Left lung (tissue), 10 donors: ENCODE data around the gene TENM4. TPM values are rescaled to one million over a fixed set of nuclear protein-coding genes. Genes with fewer than 3 reads are reported as not detected.
"Not testable (repeated sequence)": the region's sequence is repeated elsewhere in the genome, so short reads cannot be mapped to it uniquely, and the experiment has no call there.

Source experiments
- ATAC-seq: fragments of 200-7000 bp; cut with Tn5 transposase; one replicate; pipeline ENCODE4 v1.9.1; 2020; ENCODE audit warnings: moderate library complexity
- DNase-seq, 4 donors: peaks; one replicate each; pipeline ENCODE4 v3.0.0-alpha.2; 2013 to 2020
- H3K27ac ChIP-seq, 2 donors: fragments of 200-600 bp; sonication (generic) in 1 of 2; one replicate each; pipeline versions ENCODE4 v1.5.0 to v1.8.0; 2020 to 2021
- H3K27me3 ChIP-seq, 2 donors: fragments of 200-600 bp; sonication (generic) in 1 of 2; one replicate each; pipeline versions ENCODE4 v1.5.0 to v1.8.0; 2020 to 2021
- H3K36me3 ChIP-seq, 2 donors: fragments of 200-600 bp; sonication (generic) in 1 of 2; one replicate each; pipeline versions ENCODE4 v1.5.0 to v1.8.0; 2020 to 2021
- H3K4me1 ChIP-seq, 2 donors: fragments of 200-600 bp; one replicate each; pipeline ENCODE4 v1.8.0; 2021
- H3K4me3 ChIP-seq, 2 donors: fragments of 200-600 bp; sonication (generic) in 1 of 2; one replicate each; pipeline versions ENCODE4 v1.5.0 to v1.8.0; 2020 to 2021; ENCODE audit warnings: mild to moderate bottlenecking in 1 of 2
- H3K9me3 ChIP-seq, 2 donors: fragments of 200-600 bp; sonication (generic) in 1 of 2; one replicate each; pipeline versions ENCODE4 v1.5.0 to v1.8.0; 2020 to 2021
- CTCF ChIP-seq, 2 donors: fragments of 200-600 bp; sonication (generic) in 1 of 2; IDR thresholded peaks; one replicate each; pipeline versions ENCODE4 v1.5.0 to v1.8.0; 2021; ENCODE audit warnings: antibody characterized with exemption in 2 of 2
- intact Hi-C, 2 donors: fragments of 100-400 bp; cut with DNase I; formaldehyde crosslinking; loops; one replicate each; pipeline versions ENCODE4 v1.11.2 to v1.14.2; 2022
- polyA plus RNA-seq, 6 donors: library from polyadenylated mRNA; unstranded; fragments of 120-200 nt; gene quantifications; one replicate each; pipeline ENCODE4 v1.2.1, GENCODE V29; 2013; ENCODE audit not compliant: insufficient read length in 6 of 6
- total RNA-seq, 2 donors: library from RNA; stranded (reverse); fragmentation: NEBNext Ultra II Directional; extraction: Animal tissue kit (Norgen Biotek cat#: 25700); gene quantifications; one replicate each; pipeline ENCODE4 v1.2.1, GENCODE V29; 2021
- donor health status: DM: no; HTN: yes; CAD: no.
- donor health status: DM: no; HTN: no; CAD: no.

Gene TENM4
- total and polyA plus RNA-seq, 8 donors: 3.4 to 7.1 (median 5.2) TPM

- no peak for DNase-seq
- no peak for ATAC-seq
- Histone ChIP-seq H3K4me3 (no peak overlapping the region), H3K27me3 (no peaks in the 10 kb centered on the region), H3K36me3 (no peaks in the 10 kb centered on the region), H3K4me1 (no peaks in the 10 kb centered on the region), H3K9me3 (no peaks in the 10 kb centered on the region), H3K27ac (no peak overlapping the region)
- TF ChIP-seq CTCF (IDR thresholded peaks at IDR 0.05): no peak
- intact Hi-C loops: no loop called here
These were observed 609.3 kb downstream of the TENM4 start for GRCh38 chr11:78831571-78831970.

- no peaks in the 10 kb centered on the region for H3K27me3 ChIP-seq
- ATAC-seq (no peak), DNase-seq (no peak)
- H3K4me3 ChIP-seq: no peak overlapping the region
- H3K36me3 ChIP-seq: no peaks in the 10 kb centered on the region
- no peak for TF ChIP-seq CTCF (IDR thresholded peaks at IDR 0.05)
- H3K9me3 ChIP-seq: no peaks in the 10 kb centered on the region
- intact Hi-C loops: no loop called here
- H3K4me1 ChIP-seq: peaks cover 0 to 1% of the 10 kb centered on the region in 2 donors
- H3K27ac ChIP-seq: no peak overlapping the region
These were observed 610.5 kb downstream of the TENM4 start for GRCh38 chr11:78830277-78830819.

- no peak for TF ChIP-seq CTCF (IDR thresholded peaks at IDR 0.05)
- peak overlapping the region; percentile 39 to 44 for H3K27ac ChIP-seq
- H3K4me3 ChIP-seq: no peak overlapping the region
- ATAC-seq (no peak), DNase-seq (no peak)
- no peaks in the 10 kb centered on the region for H3K27me3 ChIP-seq
- H3K9me3 ChIP-seq: no peaks in the 10 kb centered on the region
- H3K4me1 ChIP-seq: peaks cover under 1 to 8% of the 10 kb centered on the region in 2 donors
- intact Hi-C loops: no loop called here
- no peaks in the 10 kb centered on the region for H3K36me3 ChIP-seq
These were observed 611.7 kb downstream of the TENM4 start for GRCh38 chr11:78829146-78829545.

GRCh38 chr11:78828676-78829075, 612.2 kb downstream of the TENM4 start:
- intact Hi-C loops: no loop called here
- ATAC-seq (peak; percentile 11), DNase-seq (no peak)
- H3K4me3 ChIP-seq: no peak overlapping the region
- H3K9me3 ChIP-seq: no peaks in the 10 kb centered on the region
- H3K4me1 ChIP-seq: peaks cover 5 to 8% of the 10 kb centered on the region in 2 donors
- no peaks in the 10 kb centered on the region for H3K27me3 ChIP-seq
- H3K36me3 ChIP-seq: no peaks in the 10 kb centered on the region
- H3K27ac ChIP-seq: peak overlapping the region; percentile 39 to 44
- TF ChIP-seq CTCF (IDR thresholded peaks at IDR 0.05): no peak

GRCh38 chr11:78827291-78827690, 613.5 kb downstream of the TENM4 start:
- ATAC-seq, H3K36me3 ChIP-seq, DNase-seq, H3K27me3 ChIP-seq, H3K27ac ChIP-seq, H3K4me1 ChIP-seq, intact Hi-C loops, H3K4me3 ChIP-seq, H3K9me3 ChIP-seq: not testable (repeated sequence)

GRCh38 chr11:78825591-78826020, 615.2 kb downstream of the TENM4 start:
- no peaks in the 10 kb centered on the region for H3K36me3 ChIP-seq
- H3K4me3 ChIP-seq: no peak overlapping the region
- intact Hi-C loops: no loop called here
- H3K9me3 ChIP-seq: no peaks in the 10 kb centered on the region
- H3K27me3 ChIP-seq: no peaks in the 10 kb centered on the region
- TF ChIP-seq CTCF (IDR thresholded peaks at IDR 0.05): no peak
- peaks cover 6 to 8% of the 10 kb centered on the region in 2 donors for H3K4me1 ChIP-seq
- H3K27ac ChIP-seq: no peak overlapping the region
- DNase-seq (peak in 2 of 4 donors; percentile 49 to 73), ATAC-seq (peak; percentile 20)
